Testis (tissue), 2 donors: ENCODE measurements around the gene ZNF579.

Experiments used
- POLR2A ChIP-seq: fragments of 450-650 bp; IDR thresholded peaks from one replicate; pipeline ENCODE4 v1.6.1; 2017; ENCODE audit warnings: antibody characterized with exemption, mild to moderate bottlenecking, moderate library complexity
- TF ChIP-seq, protein P1 (sequence below), 3 experiments: fragments of 450-650 bp in 2 of 3; fragments of 200-600 bp in 1 of 3; sonication (generic) in 1 of 3; IDR thresholded peaks; one replicate each; pipeline ENCODE4 v1.5.1; 2016 to 2019; ENCODE audit warnings: antibody characterized with exemption in 3 of 3, mild to moderate bottlenecking in 2 of 3, moderate library complexity in 1 of 3

DNA sequence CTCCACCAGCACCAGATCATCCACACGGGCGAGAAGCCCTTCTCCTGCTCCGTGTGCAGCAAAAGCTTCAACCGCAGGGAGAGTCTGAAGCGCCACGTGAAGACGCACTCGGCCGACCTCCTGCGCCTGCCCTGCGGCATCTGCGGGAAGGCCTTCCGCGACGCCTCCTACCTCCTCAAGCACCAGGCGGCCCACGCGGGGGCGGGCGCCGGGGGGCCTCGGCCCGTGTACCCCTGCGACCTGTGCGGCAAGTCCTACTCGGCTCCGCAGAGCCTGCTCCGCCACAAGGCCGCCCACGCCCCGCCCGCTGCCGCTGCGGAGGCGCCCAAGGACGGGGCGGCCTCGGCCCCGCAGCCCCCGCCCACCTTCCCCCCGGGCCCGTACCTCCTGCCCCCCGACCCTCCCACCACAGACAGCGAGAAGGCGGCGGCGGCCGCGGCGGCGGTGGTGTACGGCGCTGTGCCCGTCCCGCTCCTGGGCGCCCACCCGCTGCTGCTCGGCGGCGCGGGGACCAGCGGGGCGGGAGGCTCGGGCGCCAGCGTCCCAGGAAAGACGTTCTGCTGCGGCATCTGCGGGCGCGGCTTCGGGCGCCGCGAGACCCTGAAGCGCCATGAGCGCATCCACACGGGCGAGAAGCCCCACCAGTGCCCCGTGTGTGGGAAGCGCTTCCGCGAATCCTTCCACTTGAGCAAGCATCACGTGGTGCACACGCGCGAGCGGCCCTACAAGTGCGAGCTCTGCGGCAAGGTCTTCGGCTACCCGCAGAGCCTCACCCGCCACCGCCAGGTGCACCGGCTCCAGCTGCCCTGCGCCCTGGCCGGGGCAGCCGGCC is 34.3 kb upstream of the ZNF579 start:
- TF ChIP-seq, protein P1, sequence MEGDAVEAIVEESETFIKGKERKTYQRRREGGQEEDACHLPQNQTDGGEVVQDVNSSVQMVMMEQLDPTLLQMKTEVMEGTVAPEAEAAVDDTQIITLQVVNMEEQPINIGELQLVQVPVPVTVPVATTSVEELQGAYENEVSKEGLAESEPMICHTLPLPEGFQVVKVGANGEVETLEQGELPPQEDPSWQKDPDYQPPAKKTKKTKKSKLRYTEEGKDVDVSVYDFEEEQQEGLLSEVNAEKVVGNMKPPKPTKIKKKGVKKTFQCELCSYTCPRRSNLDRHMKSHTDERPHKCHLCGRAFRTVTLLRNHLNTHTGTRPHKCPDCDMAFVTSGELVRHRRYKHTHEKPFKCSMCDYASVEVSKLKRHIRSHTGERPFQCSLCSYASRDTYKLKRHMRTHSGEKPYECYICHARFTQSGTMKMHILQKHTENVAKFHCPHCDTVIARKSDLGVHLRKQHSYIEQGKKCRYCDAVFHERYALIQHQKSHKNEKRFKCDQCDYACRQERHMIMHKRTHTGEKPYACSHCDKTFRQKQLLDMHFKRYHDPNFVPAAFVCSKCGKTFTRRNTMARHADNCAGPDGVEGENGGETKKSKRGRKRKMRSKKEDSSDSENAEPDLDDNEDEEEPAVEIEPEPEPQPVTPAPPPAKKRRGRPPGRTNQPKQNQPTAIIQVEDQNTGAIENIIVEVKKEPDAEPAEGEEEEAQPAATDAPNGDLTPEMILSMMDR (IDR thresholded peaks at IDR 0.05): no peak
- TF ChIP-seq POLR2A: no peak
